Upper lobe of left lung (tissue), 6 donors: ENCODE measurements around the gene NKD2. TPM values are rescaled to one million over a fixed set of nuclear protein-coding genes. Genes with fewer than 3 reads are reported as not detected.

ENCODE experiments used
- ATAC-seq, 2 donors: fragments of 200-7000 bp; cut with Tn5 transposase; one replicate each; pipeline ENCODE4 v1.9.1; 2022; ENCODE audit warnings: mild to moderate bottlenecking in 2 of 2, moderate library complexity in 2 of 2; ENCODE audit not compliant: low FRiP score in 2 of 2
- DNase-seq, 2 donors: peaks; one replicate each; pipeline ENCODE4 v3.0.0-alpha.2; 2019 to 2020
- H3K27ac ChIP-seq, 4 donors: fragments of 200-600 bp; sonication (generic); one replicate each; pipeline ENCODE4 v1.5.1; 2016 to 2019
- H3K27me3 ChIP-seq, 4 donors: fragments of 200-600 bp; sonication (generic); one replicate each; pipeline ENCODE4 v1.5.1; 2017 to 2019
- H3K36me3 ChIP-seq, 4 donors: fragments of 200-600 bp; sonication (generic); one replicate each; pipeline ENCODE4 v1.5.1; 2016 to 2019
- H3K4me1 ChIP-seq, 4 donors: fragments of 200-600 bp; sonication (generic); one replicate each; pipeline ENCODE4 v1.5.1; 2018 to 2019
- H3K4me3 ChIP-seq, 4 donors: fragments of 200-600 bp; sonication (generic); one replicate each; pipeline ENCODE4 v1.5.1; 2017 to 2019; ENCODE audit warnings: mild to moderate bottlenecking in 2 of 4, moderate library complexity in 1 of 4
- H3K9me3 ChIP-seq, 4 donors: fragments of 200-600 bp; sonication (generic); one replicate each; pipeline ENCODE4 v1.5.1; 2018 to 2019
- CTCF ChIP-seq, 6 experiments: fragments of 450-650 bp in 4 of 6; fragments of 200-600 bp in 2 of 6; sonication (generic) in 2 of 6; IDR thresholded peaks; one replicate each; pipeline ENCODE4 v1.5.1; 2016 to 2019; ENCODE audit warnings: antibody characterized with exemption in 6 of 6
- EP300 ChIP-seq, 4 donors: sonication (generic); formaldehyde crosslinking; IDR thresholded peaks; one replicate each; pipeline ENCODE4 v1.5.1; 2017; ENCODE audit warnings: antibody characterized with exemption in 4 of 4, control low read depth in 2 of 4
- POLR2A ChIP-seq, 4 donors: fragments of 450-650 bp; IDR thresholded peaks; one replicate each; pipeline ENCODE4 v1.5.1; 2016 to 2017; ENCODE audit warnings: antibody characterized with exemption in 4 of 4, mild to moderate bottlenecking in 2 of 4
- POLR2AphosphoS5 ChIP-seq, 2 donors: sonication (generic); formaldehyde crosslinking; IDR thresholded peaks; one replicate each; pipeline ENCODE4 v1.5.1; 2017; ENCODE audit warnings: antibody characterized with exemption in 2 of 2
- WGBS, 2 donors: methylation state at CpG; one replicate each; pipeline ENCODE4 v1.1.5; 2017 to 2018; 5-methylcytosine and 5-hydroxymethylcytosine counted together
- total RNA-seq, 6 donors: library from RNA; depleted of rRNA in 4 of 6; stranded (reverse); fragments of >200 nt in 4 of 6; gene quantifications; one replicate each; pipeline versions ENCODE4 v1.1.0 to v1.2.1, GENCODE V29; 2016 to 2021
- donor health status: DM: no; HTN: no; CAD: no; lungs with moderate emphysema.
- donor health status: DM: no; HTN: yes; CAD: no; lungs with severe emphysema.

The NKD2 gene
- total RNA-seq, 6 donors from 2014 or later, result 8.9 to 126 (median 50.6) TPM

- H3K27ac ChIP-seq, result no peak overlapping the region
- peak in 1 of 2 donors; percentile 63 for DNase-seq
- H3K36me3 ChIP-seq, result peaks cover 0 to 94% (median 63%) of the 10 kb centered on the region in 4 donors
- TF ChIP-seq EP300 (IDR thresholded peaks at IDR 0.05) (no peak), CTCF (IDR thresholded peaks at IDR 0.05) (no peak), POLR2AphosphoS5 (IDR thresholded peaks at IDR 0.05) (no peak), POLR2A (IDR thresholded peaks at IDR 0.05) (no peak)
- no peaks in the 10 kb centered on the region for H3K4me1 ChIP-seq
- H3K4me3 ChIP-seq, result no peak overlapping the region
- WGBS, 2 donors, result 85 to 90% methylated on average over 25 to 39 of the region's 39 CpGs
- no peaks in the 10 kb centered on the region for H3K27me3 ChIP-seq
- no peak for ATAC-seq
- no peaks in the 10 kb centered on the region for H3K9me3 ChIP-seq
These were observed 46.5 kb downstream of the NKD2 start for GRCh38 chr5:1054799-1055775.

- DNase-seq (peak in 1 of 2 donors; percentile 77), ATAC-seq (no peak)
- H3K27me3 ChIP-seq, result no peaks in the 10 kb centered on the region
- H3K4me1 ChIP-seq, result no peaks in the 10 kb centered on the region
- H3K36me3 ChIP-seq, result peaks cover 0 to 93% (median 64%) of the 10 kb centered on the region in 4 donors
- whole genome bisulfite sequencing, 2 donors, result 91 to 96% methylated on average over 32 to 39 of the region's 39 CpGs
- no peak overlapping the region for H3K27ac ChIP-seq
- no peak overlapping the region for H3K4me3 ChIP-seq
- no peaks in the 10 kb centered on the region for H3K9me3 ChIP-seq
- TF ChIP-seq EP300 (IDR thresholded peaks at IDR 0.05), result no peak
- no peak for TF ChIP-seq POLR2A (IDR thresholded peaks at IDR 0.05)
These were observed 47.5 kb downstream of the NKD2 start for GRCh38 chr5:1055896-1056610.

GRCh38 chr5:1056611-1057484, 48.2 kb downstream of the NKD2 start:
- Histone ChIP-seq H3K4me3 (no peak overlapping the region), H3K4me1 (no peaks in the 10 kb centered on the region), H3K27ac (no peak overlapping the region), H3K36me3 (peaks cover 0 to 86% (median 61%) of the 10 kb centered on the region in 4 donors), H3K27me3 (no peaks in the 10 kb centered on the region), H3K9me3 (no peaks in the 10 kb centered on the region)
- DNase-seq, result peak in 1 of 2 donors; percentile 59
- no peak for ATAC-seq
- no peak for TF ChIP-seq POLR2A (IDR thresholded peaks at IDR 0.05)
- 92 to 96% methylated on average over 7 to 27 of the region's 27 CpGs for WGBS, 2 donors

- 84 to 95% methylated on average over 10 to 36 of the region's 36 CpGs for WGBS, 2 donors
- no peaks in the 10 kb centered on the region for H3K27me3 ChIP-seq
- ATAC-seq (no peak), DNase-seq (peak in 1 of 2 donors; percentile 84)
- H3K4me3 ChIP-seq, result no peak overlapping the region
- no peaks in the 10 kb centered on the region for H3K9me3 ChIP-seq
- no peaks in the 10 kb centered on the region for H3K4me1 ChIP-seq
- peaks cover 0 to 86% (median 57%) of the 10 kb centered on the region in 4 donors for H3K36me3 ChIP-seq
- no peak for TF ChIP-seq CTCF (IDR thresholded peaks at IDR 0.05)
- no peak overlapping the region for H3K27ac ChIP-seq
These were observed 49.0 kb downstream of the NKD2 start for GRCh38 chr5:1057485-1058082.

- Histone ChIP-seq H3K27me3 (no peaks in the 10 kb centered on the region), H3K4me3 (no peak overlapping the region), H3K36me3 (peaks cover 0 to 85% (median 58%) of the 10 kb centered on the region in 4 donors), H3K4me1 (no peaks in the 10 kb centered on the region), H3K27ac (no peak overlapping the region), H3K9me3 (no peaks in the 10 kb centered on the region)
- DNase-seq (peak in 1 of 2 donors; percentile 75), ATAC-seq (no peak)
- no peak for TF ChIP-seq CTCF (IDR thresholded peaks at IDR 0.05)
- no peak for TF ChIP-seq POLR2A (IDR thresholded peaks at IDR 0.05)
- no peak for TF ChIP-seq POLR2AphosphoS5 (IDR thresholded peaks at IDR 0.05)
- TF ChIP-seq EP300 (IDR thresholded peaks at IDR 0.05), result no peak
- WGBS, 2 donors, result 94 to 95% methylated on average over 16 to 32 of the region's 36 CpGs
These were observed 49.7 kb downstream of the NKD2 start for GRCh38 chr5:1058083-1058945.
